ENCODE measurements around the gene TMEM244.

- TF ChIP-seq TAF1 (IDR thresholded peaks at IDR 0.05; ENCODE audit: low read depth, low read length) (no peak), POLR2A (IDR thresholded peaks at IDR 0.05; ENCODE audit: low read depth, low read length) (no peak), POLR2AphosphoS5 (IDR thresholded peaks at IDR 0.05; ENCODE audit: low read depth, low read length) (no peak), POU2F2 (IDR thresholded peaks at IDR 0.05; ENCODE audit: low read depth, low read length) (no peak), SPI1 (IDR thresholded peaks at IDR 0.05; ENCODE audit: low read depth, low read length) (no peak)
These were observed 15.4 kb downstream of the TMEM244 start for GRCh38 chr6:129845696-129846095.
